Measurements from ENCODE around the gene TGFBR2. TPM values are rescaled to one million over a fixed set of nuclear protein-coding genes. Genes with fewer than 3 reads are reported as not detected.

The TGFBR2 gene
- total and polyA plus RNA-seq, 2 of the 13 experiments (the other 11 are each of a cell fraction or from before 2014, with no cell fraction given) = 82.2 to 187 TPM

GRCh38 chr3:30692498-30693130 lies 86.2 kb downstream of the TGFBR2 start (continued):
- peak; percentile 61 for TF ChIP-seq PAXIP1 (CRISPR knock-in tag; conservative IDR thresholded peaks at IDR 0.05)
- peak; percentile 72 for TF ChIP-seq ARID5B (CRISPR knock-in tag; IDR thresholded peaks at IDR 0.05)
- TF ChIP-seq FOXA3 (CRISPR knock-in tag; IDR thresholded peaks at IDR 0.05) = peak; percentile 46

All from HepG2 (cell line).